DMS79 treated with DMSO at 0.1 percent for 48 hours (cell line): ENCODE data around the gene PIGK.
"Not testable (repeated sequence)": the region's sequence is repeated elsewhere in the genome, so short reads cannot be mapped to it uniquely, and the experiment has no call there.

Source experiments
- DNase-seq: peaks from one replicate; lab custom pipeline; 2025; lab: John Stamatoyannopoulos, UW

PIGK gene

DNA sequence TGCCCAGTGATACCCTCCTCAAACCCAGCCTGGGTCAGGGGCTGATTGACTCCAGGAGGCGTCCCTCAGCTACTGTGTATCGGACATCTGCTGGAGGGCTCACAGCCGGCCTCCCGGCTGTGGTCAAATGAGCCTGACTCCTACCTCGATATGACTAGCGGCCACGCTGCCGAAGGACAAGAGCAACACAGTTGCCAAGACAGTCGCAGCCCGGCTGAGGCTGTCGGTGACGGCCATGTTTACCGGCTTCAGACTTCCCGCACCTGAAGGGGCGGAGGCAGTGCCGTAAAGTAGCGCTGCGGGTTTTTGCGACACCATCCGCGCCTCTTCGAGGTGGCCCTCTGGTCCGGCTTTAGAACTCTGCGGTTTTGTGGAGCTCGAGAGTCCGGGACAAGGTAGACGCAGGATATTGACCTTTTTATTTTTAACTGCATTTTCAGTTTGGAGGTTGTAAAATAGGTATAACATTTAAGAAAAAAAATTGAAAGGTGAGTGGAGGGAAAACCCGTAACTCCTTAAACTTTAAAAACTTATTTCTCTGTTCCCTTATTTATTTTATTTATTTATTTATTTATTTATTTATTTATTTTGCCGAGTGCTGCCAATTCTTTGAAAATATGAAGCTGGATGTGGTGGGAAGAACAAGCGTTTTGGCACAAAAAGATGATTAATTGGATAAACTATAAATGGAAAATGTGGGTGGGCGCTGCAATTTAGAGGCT, at the start of gene PIGK:
TSS of gene PIGK (minus strand) at position 265 of the 722 bp plus-strand sequence. CDS start at position 237, 28 bp downstream.
- peak; percentile 81 for DNase-seq

DNA sequence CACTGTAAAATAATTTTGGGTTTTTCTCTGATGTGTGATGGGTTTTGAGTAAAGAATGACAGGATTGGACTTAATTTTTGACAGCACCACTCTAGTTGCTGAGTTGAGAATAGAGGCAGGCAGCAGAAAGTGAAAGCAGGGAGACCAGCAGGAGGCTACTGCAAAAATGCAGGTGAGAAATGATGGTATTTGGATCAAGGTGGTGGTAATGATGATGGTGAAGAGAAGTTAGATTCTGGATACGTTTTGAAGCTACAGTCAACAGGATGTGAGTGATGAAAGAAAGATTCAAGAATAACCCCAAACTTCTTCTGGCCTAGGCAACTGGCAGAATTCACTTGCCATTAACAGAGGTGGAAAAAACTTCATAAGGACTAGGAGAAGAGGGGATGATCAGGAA, 47.8 kb upstream of the PIGK start:
- DNase-seq: no peak

GRCh38 chr1:77265180-77265579, 46.0 kb upstream of the PIGK start:
- DNase-seq: no peak

- DNase-seq: no peak
Measured at GRCh38 chr1:77263708-77264107, 44.5 kb upstream of the PIGK start.

GRCh38 chr1:77253211-77253610, 34.0 kb upstream of the PIGK start:
- DNase-seq: no peak

- DNase-seq: no peak
Measured at GRCh38 chr1:77250126-77250525, 30.9 kb upstream of the PIGK start.

DNA sequence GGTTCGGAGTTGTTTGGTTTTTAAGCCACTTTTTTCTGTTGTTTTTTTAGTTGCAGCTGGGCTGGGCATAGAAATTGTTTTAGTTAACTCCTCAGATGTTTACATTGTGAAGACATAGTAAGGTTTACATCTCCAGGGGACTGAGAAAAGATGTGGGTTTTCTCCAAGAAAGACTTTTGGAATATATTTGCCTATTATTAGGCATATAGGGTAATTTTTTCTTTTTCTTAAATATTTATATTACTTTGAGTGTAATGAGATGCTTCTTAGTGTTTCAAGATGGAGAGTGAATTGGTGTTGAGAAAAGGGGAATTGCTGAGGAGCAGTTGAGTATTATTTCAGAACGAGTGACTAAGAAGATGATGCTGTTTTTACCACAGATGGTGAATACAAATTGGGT, 26.6 kb upstream of the PIGK start:
- no peak for DNase-seq

DNA sequence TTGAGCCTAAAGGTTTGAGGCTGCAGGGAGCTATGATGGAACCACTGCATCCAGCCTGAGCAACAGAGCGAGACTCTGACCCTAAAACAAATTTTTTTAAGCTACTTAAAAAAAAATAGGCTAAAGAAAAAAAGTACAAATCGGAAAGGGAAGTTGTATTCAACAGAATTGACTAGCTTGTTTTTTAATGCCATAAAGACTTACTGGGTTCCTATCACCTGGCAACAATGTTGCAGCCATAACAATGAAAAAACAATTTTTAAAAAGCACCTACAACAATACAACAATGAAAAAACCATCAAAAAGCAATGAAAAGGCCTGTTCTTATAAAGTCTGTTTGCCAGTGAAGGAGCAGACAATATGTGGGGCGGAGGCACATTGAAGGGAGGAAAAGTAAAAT, 20.1 kb upstream of the PIGK start:
- no peak for DNase-seq

GRCh38 chr1:77238462-77238861, 19.2 kb upstream of the PIGK start:
- no peak for DNase-seq

DNA sequence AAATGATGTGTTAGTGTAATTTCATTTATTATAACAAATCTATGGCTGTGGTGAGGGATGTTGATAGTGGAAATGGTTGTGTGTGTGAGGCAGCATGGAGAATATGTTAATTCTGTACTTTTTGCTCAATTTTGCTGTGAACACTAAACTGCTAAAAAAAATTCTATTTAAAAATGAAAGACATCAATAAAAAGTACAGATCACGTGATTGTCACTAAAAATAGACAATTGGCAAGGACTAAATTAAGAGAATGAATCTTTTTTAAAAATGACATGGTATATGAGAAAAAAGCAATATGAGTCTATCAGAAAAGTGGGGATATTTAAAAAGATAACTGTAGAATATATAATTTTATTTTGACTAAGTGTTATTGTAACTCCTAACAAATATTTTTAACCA, 15.7 kb upstream of the PIGK start:
- no peak for DNase-seq

DNA sequence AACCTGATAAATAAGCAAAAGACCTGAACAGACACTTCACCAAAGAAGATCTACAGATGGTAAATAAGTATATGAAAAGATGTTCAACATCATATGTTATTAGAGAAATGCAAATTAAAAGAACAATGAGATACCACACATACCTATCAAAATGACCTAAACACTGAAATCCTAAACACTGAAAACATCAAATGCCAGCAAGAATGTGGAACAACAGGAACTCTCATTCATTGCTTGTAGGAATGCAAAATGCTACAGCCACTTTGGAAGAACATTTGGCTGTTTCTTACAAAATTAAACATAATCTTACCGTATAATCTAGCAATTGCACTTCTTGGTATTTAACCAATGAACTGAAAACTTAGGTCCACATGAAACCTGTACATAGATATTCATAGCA, 14.9 kb upstream of the PIGK start:
- no peak for DNase-seq

DNA sequence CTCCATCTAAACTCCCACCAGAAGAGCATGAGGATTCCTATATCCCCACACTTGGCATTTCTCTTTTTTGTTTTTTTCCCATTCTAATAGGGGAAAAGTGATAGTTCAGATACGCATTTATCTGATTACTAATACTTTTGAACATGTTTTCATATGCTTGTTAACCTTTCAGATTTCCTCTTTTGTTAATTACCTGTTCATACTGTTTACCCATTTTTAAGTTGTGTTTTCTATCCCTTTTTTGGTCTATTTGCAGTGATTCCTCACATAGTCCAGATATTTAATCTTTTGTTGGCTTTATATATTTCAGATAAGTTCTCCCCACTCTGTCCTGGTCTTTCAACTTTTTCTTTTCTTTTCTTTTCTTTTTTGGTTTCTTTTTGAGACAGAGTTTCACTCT, 13.6 kb upstream of the PIGK start:
- no peak for DNase-seq

GRCh38 chr1:77230051-77230450, 10.8 kb upstream of the PIGK start:
- no peak for DNase-seq

GRCh38 chr1:77228836-77229235, 9.6 kb upstream of the PIGK start:
- DNase-seq: no peak

DNA sequence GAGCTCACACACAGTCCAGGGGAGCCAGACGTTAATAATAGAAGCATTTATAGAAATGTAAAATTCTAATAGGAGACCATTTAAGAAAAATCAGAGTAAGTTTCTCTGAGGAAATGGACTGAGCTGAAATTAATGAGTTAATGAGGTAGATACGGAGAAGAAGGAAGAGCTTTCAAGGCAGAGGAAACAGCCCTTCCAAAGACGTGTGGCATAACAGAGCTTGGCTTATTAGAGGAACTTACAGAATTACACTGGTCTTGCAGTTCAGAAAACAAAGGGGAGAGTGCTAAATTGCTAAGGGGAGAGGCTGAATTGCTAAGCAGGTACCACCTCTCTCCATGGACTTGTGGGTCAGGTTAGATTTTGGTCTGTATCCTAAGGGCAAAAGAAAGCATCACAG, 8.2 kb upstream of the PIGK start:
- no peak for DNase-seq

- no peak for DNase-seq
Measured at GRCh38 chr1:77222496-77222895, 3.3 kb upstream of the PIGK start.

DNA sequence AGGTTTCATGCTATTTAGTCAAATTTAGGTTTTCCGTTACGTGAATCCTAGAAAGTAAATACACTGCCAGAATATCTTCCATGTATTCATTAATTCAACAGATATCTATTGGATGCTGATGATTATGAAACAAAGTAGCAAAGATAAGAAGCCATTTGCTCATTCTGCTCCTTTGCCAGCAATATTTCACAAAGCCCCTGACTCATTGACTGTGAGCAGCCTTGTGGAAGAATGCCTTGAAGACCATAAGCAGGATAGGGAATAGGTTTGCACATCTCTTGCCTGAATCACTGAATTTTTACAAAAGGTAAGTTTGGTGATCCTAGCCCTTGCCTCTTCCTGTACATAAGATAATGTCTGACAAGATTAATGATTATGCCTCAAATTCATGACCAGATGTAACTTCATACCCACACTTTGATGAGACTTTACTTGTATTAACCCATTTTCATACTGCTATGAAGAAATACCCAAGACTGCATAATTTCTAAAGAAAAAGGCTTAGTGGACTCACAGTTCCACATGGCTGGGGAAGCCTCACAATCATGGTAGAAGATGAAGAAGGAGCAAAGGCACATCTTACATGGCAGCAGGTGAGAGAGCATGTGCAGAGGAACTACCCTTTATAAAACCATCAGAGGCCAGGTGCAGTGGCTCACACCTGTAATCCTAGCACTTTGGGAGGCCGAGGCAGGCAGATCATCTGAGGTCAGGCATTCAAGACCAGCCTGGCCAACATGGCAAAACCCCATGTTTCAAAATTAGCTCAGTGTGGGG, 1.6 kb upstream of the PIGK start:
- DNase-seq: no peak

DNA sequence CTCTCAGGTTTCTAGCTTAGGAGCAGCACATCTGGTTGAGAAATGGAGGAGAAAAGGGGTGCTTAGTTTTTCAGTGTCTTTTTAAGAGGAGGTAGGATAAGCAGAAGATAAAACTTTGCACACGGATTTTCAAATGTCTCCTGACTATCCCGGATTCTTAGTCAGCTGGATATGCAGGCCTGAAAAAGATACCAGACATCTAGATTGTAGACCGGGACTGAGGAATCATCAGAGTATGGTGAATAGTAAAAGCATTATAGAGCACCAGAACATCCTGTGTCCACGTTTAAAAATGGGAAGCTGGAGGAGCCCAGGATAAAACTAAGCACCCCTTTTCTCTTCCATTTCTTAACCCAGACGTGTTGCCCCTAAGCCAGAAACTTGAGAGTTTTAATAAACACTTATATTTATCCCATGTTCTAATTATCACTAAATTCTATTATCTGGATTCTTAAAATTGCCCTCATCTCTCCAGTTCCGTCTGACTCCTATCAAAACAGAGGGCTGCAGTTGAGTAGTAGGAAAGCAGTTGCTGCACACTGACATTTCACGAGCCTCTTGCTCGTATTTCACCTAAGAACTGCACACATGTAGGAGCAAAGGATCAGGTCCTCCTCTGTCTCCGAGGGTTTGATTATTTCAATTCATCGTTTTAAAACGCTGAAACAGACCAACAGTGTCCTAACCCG, 609 bp downstream of the PIGK start:
- DNase-seq: peak; percentile 54

DNA sequence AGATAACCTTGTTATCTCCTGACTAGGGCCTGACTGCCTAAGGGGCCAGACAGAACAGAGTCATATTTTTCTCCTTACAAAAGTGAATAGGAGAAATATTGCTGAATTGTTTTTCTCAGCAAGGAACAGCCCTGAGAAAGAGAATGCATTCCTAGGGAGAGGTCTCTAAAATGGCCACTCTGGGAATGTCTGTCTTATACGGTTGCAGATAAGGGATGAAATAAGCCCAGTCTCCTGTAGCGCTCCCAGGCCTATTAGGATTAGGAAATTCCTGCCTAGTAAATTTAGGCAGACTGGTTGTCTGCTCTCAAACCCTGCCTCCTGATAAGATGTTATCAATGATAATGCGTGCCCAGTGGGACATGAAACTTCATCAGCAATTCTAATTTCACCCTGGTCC, 15.2 kb downstream of the PIGK start:
- not testable (repeated sequence) for DNase-seq

GRCh38 chr1:77202751-77203150, 16.5 kb downstream of the PIGK start:
- no peak for DNase-seq

DNA sequence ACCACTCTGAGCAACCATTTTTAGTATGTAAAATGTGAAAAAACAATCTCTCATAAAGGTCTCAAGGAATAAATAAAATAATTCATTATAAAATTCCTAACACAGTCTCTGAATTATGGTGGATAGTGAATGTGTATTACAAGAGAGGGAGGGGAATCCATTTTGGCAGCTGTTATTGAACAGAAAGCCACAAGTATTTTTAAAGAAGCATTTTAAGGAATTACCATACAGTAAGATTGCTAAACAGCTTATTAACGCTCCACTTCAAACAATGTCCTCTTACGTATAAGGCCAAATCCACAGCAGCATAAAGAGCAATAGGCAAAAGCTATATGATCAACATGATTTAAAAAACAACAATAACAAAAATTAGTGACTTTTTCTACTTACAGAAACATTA, 18.4 kb downstream of the PIGK start:
- DNase-seq: no peak

DNA sequence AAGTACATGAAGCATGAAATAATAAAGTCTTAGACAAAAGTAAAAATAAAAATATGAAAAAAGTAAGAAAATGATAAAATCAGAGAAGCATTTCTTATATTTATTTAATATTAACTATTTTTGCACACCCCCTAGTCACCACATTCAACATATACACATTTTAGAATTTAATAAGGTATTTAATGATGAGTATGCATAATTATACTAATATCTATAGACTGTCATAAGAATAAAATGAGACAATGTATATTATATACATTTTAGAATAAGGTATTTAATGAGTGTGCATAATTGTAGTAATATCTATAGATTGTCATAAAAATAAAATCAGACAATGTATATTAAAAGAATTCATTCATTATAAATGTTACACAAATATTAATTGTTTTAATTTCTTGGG, 18.9 kb downstream of the PIGK start:
- DNase-seq: no peak

DNA sequence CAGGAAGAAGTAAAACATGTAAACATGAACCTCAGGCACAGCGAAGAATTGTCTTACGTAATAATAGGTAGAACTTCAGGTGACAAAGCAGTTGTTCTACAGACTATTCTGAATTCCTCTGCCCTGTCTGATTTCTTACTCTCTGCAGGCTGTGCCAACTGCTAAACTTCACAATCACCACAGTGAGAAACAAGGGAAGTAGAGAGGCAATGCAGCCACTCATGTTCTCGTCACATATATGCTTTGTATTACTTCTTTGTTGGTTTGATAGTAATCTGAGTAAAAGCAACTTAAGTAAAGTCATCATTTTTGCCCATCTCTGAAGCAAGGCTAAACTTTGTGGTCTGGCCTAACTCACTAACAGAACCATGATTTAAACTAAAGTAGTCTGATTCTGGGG, 21.9 kb downstream of the PIGK start:
- no peak for DNase-seq
